ENCODE measurements around the gene PCNX3. TPM values are rescaled to one million over a fixed set of nuclear protein-coding genes. Genes with fewer than 3 reads are reported as not detected.

The PCNX3 gene
- total RNA-seq, 2 experiments from 2014 or later = 29.8 to 32.1 TPM

Small RNA genes within 50 kb of the gene (microRNA-seq; reads per million reads assigned to microRNA genes)
- gene MIR4489 (ENCODE audit: borderline microRNAs expressed, borderline number of aligned reads, borderline replicate concordance) (not detected), gene MIR4690 (ENCODE audit: borderline microRNAs expressed, borderline number of aligned reads, borderline replicate concordance) (not detected)

Other genes with a start within 250 kb of the PCNX3 start
- 10 to 100 TPM; 14.4 to 16.1 TPM for gene SLC25A45, start 233.1 kb upstream of the PCNX3 start, total RNA-seq
- gene FRMD8, start 229.1 kb upstream of the PCNX3 start, total RNA-seq = 10 to 100 TPM; 34.7 to 37.9 TPM
- gene NEAT1, start 193.0 kb upstream of the PCNX3 start, total RNA-seq = 100 to 1,000 TPM; 593 to 683 TPM
- 1,000 to 10,000 TPM; 8,046 to 8,888 TPM for gene MALAT1, start 116.7 kb upstream of the PCNX3 start, total RNA-seq
- 10 to 100 TPM; 67.8 to 69.8 TPM for gene SCYL1, start 90.7 kb upstream of the PCNX3 start, total RNA-seq
- 10 to 100 TPM; 60.7 to 63.3 TPM for gene LTBP3, start 57.4 kb upstream of the PCNX3 start, total RNA-seq
- gene ZNRD2, start 45.3 kb upstream of the PCNX3 start, total RNA-seq = 10 to 100 TPM; 48.1 to 51.1 TPM
- 10 to 100 TPM; 25.3 to 28.3 TPM for gene FAM89B, start 43.2 kb upstream of the PCNX3 start, total RNA-seq
- gene EHBP1L1, start 39.7 kb upstream of the PCNX3 start, total RNA-seq = 100 to 1,000 TPM; 137 to 141 TPM
- gene KCNK7, start 20.0 kb upstream of the PCNX3 start, total RNA-seq = under 1 TPM; 0.29 to 0.31 TPM
- gene MAP3K11, start 1.6 kb upstream of the PCNX3 start, total RNA-seq = 10 to 100 TPM; 56.7 to 62.6 TPM
- gene SIPA1, start 22.3 kb downstream of the PCNX3 start, total RNA-seq = 100 to 1,000 TPM; 163 to 167 TPM
- gene RELA, start 47.1 kb downstream of the PCNX3 start, total RNA-seq = 10 to 100 TPM; 74.9 to 76.5 TPM
- 10 to 100 TPM; 55.9 to 61.6 TPM for gene KAT5, start 96.5 kb downstream of the PCNX3 start, total RNA-seq
- gene RNASEH2C, start 105.0 kb downstream of the PCNX3 start, total RNA-seq = 100 to 1,000 TPM in 1 of 2 experiments, 10 to 100 TPM in 1; 98.4 to 105 TPM
- 10 to 100 TPM; 13.6 to 14.5 TPM for gene AP5B1, start 165.2 kb downstream of the PCNX3 start, total RNA-seq
- gene OVOL1, start 171.3 kb downstream of the PCNX3 start, total RNA-seq = not detected
- 1 to 10 TPM; 2.0 to 2.7 TPM for gene SNX32, start 218.2 kb downstream of the PCNX3 start, total RNA-seq
- 1,000 to 10,000 TPM; 1,166 to 1,191 TPM for gene CFL1, start 242.4 kb downstream of the PCNX3 start, total RNA-seq
- 10 to 100 TPM; 69.8 to 71.7 TPM for gene MUS81, start 244.7 kb downstream of the PCNX3 start, total RNA-seq

Measured in activated CD4-positive, alpha-beta memory T cell treated with anti-CD3 and anti-CD28 coated beads for 36 hours (primary cell).